HG02678 (cell line): ENCODE results near the gene DLG2.
A peak's percentile ranks its signal among the peaks of the same experiment; 100 is the strongest.

Experiments used
- ATAC-seq: cut with Tn5 transposase; IDR thresholded peaks from one replicate; pipeline ENCODE4 v1.9.1; 2021; ENCODE audit warnings: mild to moderate bottlenecking, moderate library complexity; ENCODE audit not compliant: unreplicated experiment

The DLG2 gene

GRCh38 chr11:83836883-83837654 is 1790.1 kb downstream of the DLG2 start:
- peak; percentile 86 for ATAC-seq

GRCh38 chr11:83836065-83836464 is 1791.1 kb downstream of the DLG2 start:
- ATAC-seq, result no peak

DNA sequence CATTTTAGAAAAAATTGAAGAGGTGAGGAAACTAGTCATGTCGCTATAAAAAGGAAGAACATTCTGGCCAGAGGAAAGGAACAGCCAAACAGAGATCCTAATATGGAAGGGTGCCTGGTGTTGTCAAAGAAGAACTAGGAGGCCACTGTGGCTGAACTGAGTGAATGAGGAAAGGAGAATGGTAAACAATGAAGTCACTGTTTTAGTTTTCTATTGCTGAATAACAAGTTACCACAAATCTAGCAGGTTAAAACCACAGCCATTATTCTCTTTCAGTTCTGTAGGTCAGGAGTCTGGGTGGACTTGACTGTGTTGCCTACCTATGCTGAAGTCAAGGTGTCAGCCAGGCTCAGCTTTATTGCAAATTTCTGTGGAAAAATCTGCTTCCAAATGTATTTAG is 1791.7 kb downstream of the DLG2 start:
- peak; percentile 71 for ATAC-seq

DNA sequence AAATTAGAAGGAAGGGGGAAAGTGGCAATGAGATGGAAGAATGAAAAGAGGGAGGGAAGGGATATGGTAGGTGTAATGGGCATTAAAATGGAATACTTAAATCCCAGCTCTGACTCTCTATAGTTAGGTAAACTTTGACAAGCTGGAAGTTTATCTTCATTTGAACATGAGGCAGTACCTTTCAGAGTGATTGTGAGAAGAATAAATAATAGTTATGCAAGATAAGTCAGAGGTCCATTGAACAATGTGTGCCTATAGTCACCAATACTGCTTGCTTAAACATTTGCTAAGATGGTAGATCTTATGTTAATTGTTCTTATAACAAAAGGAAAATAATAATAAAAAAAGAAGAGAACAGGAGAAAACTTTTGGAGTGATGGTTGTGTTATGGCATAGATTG is 1795.2 kb downstream of the DLG2 start:
- ATAC-seq, result no peak

DNA sequence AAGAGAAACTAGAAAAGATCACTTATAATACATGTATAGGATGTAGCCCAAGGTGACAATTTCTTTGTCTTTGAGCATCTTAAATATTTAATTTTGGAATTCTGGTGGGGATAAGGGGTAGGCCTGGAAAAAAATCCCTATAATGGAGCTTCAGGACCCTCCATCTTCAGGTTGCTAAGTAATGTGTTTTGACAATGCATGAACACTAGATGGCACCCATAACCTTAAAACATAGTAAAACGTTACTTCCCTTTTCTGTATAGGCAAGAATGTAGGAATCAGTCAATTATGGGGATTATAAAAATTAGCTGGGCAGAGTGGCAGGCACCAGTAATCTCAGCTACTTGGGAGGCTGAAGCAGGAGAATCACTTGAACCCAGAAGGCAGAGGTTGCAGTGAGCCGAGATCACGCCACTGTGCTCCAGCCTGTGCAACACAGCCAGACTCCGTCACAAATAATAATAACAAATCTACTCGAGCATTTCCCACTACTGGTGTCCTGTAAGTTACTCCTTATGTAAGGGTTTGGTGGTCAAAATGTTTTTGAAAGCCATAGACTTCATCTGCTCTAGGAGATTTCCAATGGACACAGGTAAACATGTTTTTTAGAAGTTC is 1799.1 kb downstream of the DLG2 start:
- ATAC-seq, result peak; percentile 84

- no peak for ATAC-seq
These were observed 1799.6 kb downstream of the DLG2 start for GRCh38 chr11:83827520-83827919.

GRCh38 chr11:83826078-83826477 is 1801.1 kb downstream of the DLG2 start:
- ATAC-seq, result no peak

DNA sequence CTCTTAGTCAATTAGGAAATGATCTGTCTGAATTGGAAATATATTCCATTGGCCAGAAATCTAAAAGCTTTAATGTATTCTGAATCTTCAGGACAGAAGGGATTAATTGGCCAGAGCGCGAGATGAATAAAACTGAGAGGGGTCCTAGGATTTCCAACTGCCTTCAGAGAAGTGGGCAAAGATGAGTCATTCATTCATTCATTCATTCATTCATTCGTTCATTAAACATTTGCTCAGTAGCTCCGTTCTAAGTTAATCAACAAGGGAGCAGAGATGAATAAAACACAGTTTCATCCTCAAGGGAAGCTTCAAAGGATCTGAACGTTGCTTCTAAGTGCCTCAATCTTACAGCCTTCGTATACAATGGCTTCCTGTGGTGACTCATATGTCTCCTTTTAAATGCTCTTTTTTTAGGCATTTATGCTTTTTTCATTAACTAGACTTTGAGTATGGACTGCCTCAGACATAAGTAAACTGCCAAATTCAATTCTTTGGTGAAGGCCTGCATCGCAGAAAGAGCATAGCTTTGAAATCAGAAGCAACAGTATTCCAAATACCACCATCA is 1803.6 kb downstream of the DLG2 start:
- ATAC-seq, result no peak

DNA sequence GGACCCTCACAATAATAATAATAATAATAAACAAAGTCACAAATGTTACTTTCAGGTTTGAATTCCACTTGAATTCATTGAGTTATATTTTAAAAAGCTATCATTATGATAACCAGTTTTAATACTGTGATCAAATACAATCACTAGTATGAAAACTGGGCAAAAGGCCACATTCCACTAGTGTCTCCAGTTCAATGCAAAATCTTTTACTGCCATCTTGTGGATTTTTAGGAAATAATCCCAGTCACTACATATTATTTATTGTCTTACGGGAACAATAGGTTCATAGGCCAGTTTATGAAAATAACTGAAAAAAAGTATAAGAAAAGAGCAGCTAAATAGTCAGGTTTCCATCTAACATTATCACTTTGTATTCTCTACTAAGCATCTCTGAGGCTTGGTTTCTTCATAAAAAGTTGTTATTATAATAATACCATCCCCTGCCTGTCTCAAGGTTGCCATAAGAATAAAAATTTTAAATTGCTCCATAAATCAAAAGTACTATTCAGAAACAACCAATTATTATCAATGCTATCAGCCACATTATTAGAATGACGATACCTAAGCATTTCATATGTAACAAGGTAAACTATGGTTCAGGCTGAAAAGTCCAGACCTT is 1807.1 kb downstream of the DLG2 start:
- no peak for ATAC-seq

DNA sequence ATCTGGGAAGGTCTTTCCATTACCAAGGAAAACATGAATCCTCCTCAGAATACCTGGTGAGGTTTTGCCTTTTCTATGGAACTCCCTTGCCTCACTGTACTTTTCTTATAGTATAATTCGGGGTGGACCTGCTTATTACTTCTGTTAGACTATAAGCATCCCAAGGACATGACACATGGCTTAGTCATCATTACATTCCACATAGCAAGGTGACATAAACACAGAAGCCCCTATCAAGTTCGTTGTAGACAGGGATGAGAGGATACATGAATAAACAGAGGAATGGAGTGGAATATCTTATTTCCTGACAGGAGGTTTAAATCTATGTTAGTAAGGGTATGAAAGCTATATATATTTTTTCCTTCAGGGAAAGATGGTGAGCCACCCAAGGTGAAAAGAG is 1808.8 kb downstream of the DLG2 start:
- ATAC-seq, result no peak

DNA sequence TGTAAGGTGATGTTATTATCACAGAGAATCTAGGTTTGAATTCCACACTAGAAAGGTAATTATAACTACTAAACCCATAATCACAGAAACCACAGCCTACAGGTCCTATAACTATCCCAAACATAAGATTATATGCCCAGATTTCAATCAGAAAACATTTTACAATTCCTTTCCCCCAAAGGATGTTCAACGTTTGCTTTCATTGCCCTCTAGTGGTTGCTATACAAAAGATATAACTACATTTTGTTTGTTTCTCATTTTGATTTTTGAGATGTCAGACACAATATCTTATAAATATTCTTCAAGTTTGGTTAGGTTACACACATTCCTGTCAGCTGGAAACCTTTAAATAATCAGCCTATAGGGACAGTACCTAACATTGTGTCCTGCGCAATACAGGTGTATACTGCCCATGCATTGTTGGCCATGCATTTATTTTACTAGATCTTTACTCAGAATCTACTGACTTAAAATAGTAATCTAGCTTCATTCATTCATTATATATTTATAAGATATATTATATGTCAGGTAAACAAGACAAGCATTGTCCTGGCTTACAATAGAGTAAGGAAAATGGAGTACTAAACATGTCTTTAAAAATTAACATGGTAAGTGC is 1810.5 kb downstream of the DLG2 start:
- no peak for ATAC-seq

GRCh38 chr11:83815736-83816135 is 1811.4 kb downstream of the DLG2 start:
- ATAC-seq, result no peak

- ATAC-seq, result no peak
These were observed 1813.8 kb downstream of the DLG2 start for GRCh38 chr11:83813296-83813695.

GRCh38 chr11:83809274-83809673 is 1817.9 kb downstream of the DLG2 start:
- ATAC-seq, result no peak

DNA sequence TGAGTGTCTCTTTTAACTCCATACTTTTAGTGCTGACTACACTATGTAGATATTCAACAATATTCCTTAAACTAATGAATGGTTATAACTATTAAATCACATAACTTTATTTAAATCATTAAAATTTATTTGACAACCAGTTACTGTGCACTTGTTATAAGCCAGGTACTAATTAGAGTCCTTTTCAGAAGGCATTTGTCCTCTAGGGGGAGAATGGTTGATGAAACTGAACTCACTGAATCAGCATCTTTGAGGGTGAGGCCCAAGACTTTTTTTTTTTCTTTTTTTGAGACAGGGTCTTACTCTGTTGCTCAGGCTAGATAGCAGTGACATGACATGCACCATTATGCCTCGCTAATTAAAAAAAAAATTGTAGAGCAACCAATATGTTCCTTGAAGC is 1825.3 kb downstream of the DLG2 start:
- ATAC-seq, result no peak

- no peak for ATAC-seq
These were observed 1833.8 kb downstream of the DLG2 start for GRCh38 chr11:83793310-83793709.

DNA sequence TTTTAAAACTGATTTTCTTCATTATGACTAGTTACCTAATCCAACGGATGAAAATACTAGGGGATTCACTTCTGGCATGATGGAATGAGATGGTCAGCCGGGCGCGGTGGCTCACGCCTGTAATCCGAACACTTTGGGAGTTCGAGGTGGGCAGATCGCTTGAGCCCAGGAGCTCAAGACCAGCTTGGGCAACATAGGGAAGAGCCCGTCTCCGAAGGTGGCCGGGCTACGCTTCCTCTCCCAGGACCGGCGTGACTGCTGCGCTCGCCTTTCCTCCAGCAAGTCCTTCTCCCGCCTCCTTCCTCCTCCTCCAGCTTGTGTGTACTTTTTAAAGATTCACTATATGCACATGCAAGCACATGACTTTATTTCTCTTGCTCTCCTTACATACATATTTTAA is 1835.6 kb downstream of the DLG2 start:
- no peak for ATAC-seq

DNA sequence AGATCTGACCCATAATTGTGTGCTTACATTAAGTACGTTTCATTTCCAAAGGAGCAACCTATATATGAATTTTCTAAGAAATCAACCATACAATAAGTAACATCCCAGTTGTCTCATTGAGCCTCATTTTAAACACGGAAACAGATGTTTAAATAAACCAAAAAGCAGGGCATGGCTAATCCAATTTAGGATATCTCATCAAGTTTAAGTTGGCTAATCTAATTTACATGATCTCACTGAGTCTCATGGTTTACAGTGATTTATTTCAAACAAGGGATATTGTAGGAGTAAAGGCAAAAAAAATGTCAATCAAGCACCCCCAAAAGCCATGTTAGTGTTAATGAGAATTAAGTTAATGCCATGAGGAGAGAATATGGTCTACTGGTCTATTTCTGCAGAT is 1841.2 kb downstream of the DLG2 start:
- no peak for ATAC-seq

GRCh38 chr11:83784419-83784818 is 1842.7 kb downstream of the DLG2 start:
- ATAC-seq, result no peak

GRCh38 chr11:83782329-83782728 is 1844.8 kb downstream of the DLG2 start:
- no peak for ATAC-seq

GRCh38 chr11:83779876-83780275 is 1847.3 kb downstream of the DLG2 start:
- ATAC-seq, result no peak
